ENCODE results near the gene B3GALT5. TPM values are rescaled to one million over a fixed set of nuclear protein-coding genes. Genes with fewer than 3 reads are reported as not detected.

B3GALT5 gene
- polyA plus RNA-seq, 2 of the 4 experiments (the other 2 are of a cell fraction), result 0.39 to 0.52 TPM

GRCh38 chr21:39648879-39649278 lies 36.1 kb downstream of the B3GALT5 start:
- DNase-seq (ENCODE audit: low read depth in 1 of 2, low spot score in 1 of 2), result no peak
- ChIA-PET POLR2A (no interaction called here), CTCF (no interaction called here)
- peaks cover 6% of the 10 kb centered on the region; the same call in 2 of the 3 replicates for H3K4me1 ChIP-seq
- no peak for FAIRE-seq
- H3K27ac ChIP-seq, result no peak overlapping the region
- whole genome bisulfite sequencing (ENCODE audit: missing lambda C conversion rate), result 67% methylated on average over 3 of the region's 6 CpGs
- TF ChIP-seq CBX2 (IDR thresholded peaks at IDR 0.05; ENCODE audit: borderline replicate concordance, low read depth) (no peak), RNF2 (IDR thresholded peaks at IDR 0.05; ENCODE audit: borderline replicate concordance, low read depth) (no peak), MAFK (IDR thresholded peaks at IDR 0.05; ENCODE audit: partially characterized antibody) (no peak)
- H3K4me3 ChIP-seq, result no peak overlapping the region
- no peak overlapping the region for H3K4me2 ChIP-seq
- no peak for ATAC-seq
- no peaks in the 10 kb centered on the region for H3K9me3 ChIP-seq

GRCh38 chr21:39649526-39649925 lies 36.8 kb downstream of the B3GALT5 start:
- DNase-seq (ENCODE audit: low read depth in 1 of 2, low spot score in 1 of 2) (no peak), ATAC-seq (no peak), FAIRE-seq (no peak)
- TF ChIP-seq RFX5 (IDR thresholded peaks at IDR 0.05) (no peak), CBX8 (IDR thresholded peaks at IDR 0.05) (no peak), RCOR1 (IDR thresholded peaks at IDR 0.05; ENCODE audit: low read depth, low read length) (no peak), EHF (CRISPR knock-in tag; IDR thresholded peaks at IDR 0.05) (no peak), HEYL (CRISPR knock-in tag; IDR thresholded peaks at IDR 0.05) (no peak), GATA3 (IDR thresholded peaks at IDR 0.05; ENCODE audit: borderline replicate concordance) (no peak), CEBPB (IDR thresholded peaks at IDR 0.05) (no peak), HOXA7 (CRISPR knock-in tag; IDR thresholded peaks at IDR 0.05) (no peak), MAZ (IDR thresholded peaks at IDR 0.05; ENCODE audit: borderline replicate concordance, low read depth, low read length) (no peak), RARB (CRISPR knock-in tag; IDR thresholded peaks at IDR 0.05) (no peak), FOXS1 (CRISPR knock-in tag; IDR thresholded peaks at IDR 0.05) (no peak), EHMT2 (IDR thresholded peaks at IDR 0.05; ENCODE audit: low read depth) (no peak), POLR2AphosphoS2 (conservative IDR thresholded peaks at IDR 0.05; ENCODE audit: low read length) (no peak)
- H3K4me3 ChIP-seq, result no peak overlapping the region
- 72% methylated on average over 5 of the region's 5 CpGs for WGBS (ENCODE audit: missing lambda C conversion rate)
- H3K4me1 ChIP-seq, result no peaks in the 10 kb centered on the region
- CTCF ChIA-PET, result no interaction called here
- no peak overlapping the region for H3K27ac ChIP-seq
- no peaks in the 10 kb centered on the region for H3K9me3 ChIP-seq
- POLR2A ChIA-PET, result no interaction called here
- H3K4me2 ChIP-seq, result no peak overlapping the region

- Histone ChIP-seq H3K9me3 (no peaks in the 10 kb centered on the region), H3K4me1 (no peaks in the 10 kb centered on the region), H3K4me3 (no peak overlapping the region), H3K27ac (no peak overlapping the region), H3K4me2 (no peak overlapping the region)
- 84% methylated on average over 11 of the region's 12 CpGs for WGBS (ENCODE audit: missing lambda C conversion rate)
- DNase-seq (ENCODE audit: low read depth in 1 of 2, low spot score in 1 of 2), result no peak
- no peak for ATAC-seq
- no peak for FAIRE-seq
- TF ChIP-seq ZSCAN20 (CRISPR knock-in tag; IDR thresholded peaks at IDR 0.05), result no peak
- no peak for TF ChIP-seq EP300 (IDR thresholded peaks at IDR 0.05)
- no peak for TF ChIP-seq HDAC2 (IDR thresholded peaks at IDR 0.05)
- TF ChIP-seq E2F6 (IDR thresholded peaks at IDR 0.05; ENCODE audit: borderline replicate concordance, low read depth), result no peak
- ChIA-PET POLR2A (no interaction called here), CTCF (no interaction called here)
Measured at GRCh38 chr21:39650306-39650705, 37.6 kb downstream of the B3GALT5 start.

- POLR2A ChIA-PET, result no interaction called here
- Histone ChIP-seq H3K27ac (no peak overlapping the region), H3K9me3 (no peaks in the 10 kb centered on the region), H3K4me1 (no peaks in the 10 kb centered on the region), H3K4me2 (no peak overlapping the region), H3K4me3 (no peak overlapping the region)
- WGBS (ENCODE audit: missing lambda C conversion rate), result 87% methylated on average over 7 of the region's 7 CpGs
- CTCF ChIA-PET, result no interaction called here
- TF ChIP-seq ZC3H11A (IDR thresholded peaks at IDR 0.05) (no peak), SMC3 (IDR thresholded peaks at IDR 0.05) (no peak), HOXB5 (CRISPR knock-in tag; IDR thresholded peaks at IDR 0.05) (no peak), NFE2L2 (conservative IDR thresholded peaks at IDR 0.05; ENCODE audit: low read length) (no peak), NPAS2 (CRISPR knock-in tag; IDR thresholded peaks at IDR 0.05; ENCODE audit: borderline replicate concordance) (no peak), EHF (CRISPR knock-in tag; IDR thresholded peaks at IDR 0.05) (no peak), E2F6 (IDR thresholded peaks at IDR 0.05; ENCODE audit: borderline replicate concordance, low read depth) (no peak), HOXB13 (CRISPR knock-in tag; IDR thresholded peaks at IDR 0.05; ENCODE audit: low read depth) (no peak), CHD2 (IDR thresholded peaks at IDR 0.05; ENCODE audit: low read length, partially characterized antibody) (no peak), USF2 (IDR thresholded peaks at IDR 0.05) (no peak), MAX (IDR thresholded peaks at IDR 0.05) (no peak), CHD4 (IDR thresholded peaks at IDR 0.05; ENCODE audit: borderline replicate concordance) (no peak), POLR2A (IDR thresholded peaks at IDR 0.05; ENCODE audit: low read length) (no peak), GATA3 (IDR thresholded peaks at IDR 0.05; ENCODE audit: borderline replicate concordance) (no peak), TP53 (CRISPR knock-in tag; IDR thresholded peaks at IDR 0.05) (no peak), CEBPB (IDR thresholded peaks at IDR 0.05) (no peak), RAD21 (conservative IDR thresholded peaks at IDR 0.05 in 1 of 2, IDR thresholded peaks at IDR 0.05 in 1 of 2) (no peak)
- FAIRE-seq, result no peak
- DNase-seq (ENCODE audit: low read depth in 1 of 2, low spot score in 1 of 2), result no peak
- ATAC-seq, result no peak
Measured at GRCh38 chr21:39650801-39651200, 38.1 kb downstream of the B3GALT5 start.
